SK-N-SH treated with all-trans-retinoic acid at 6 μM for 48 hours (cell line): ENCODE measurements around the gene ARHGEF11.

Experiments used
- ATAC-seq: fragments of 200-7000 bp; cut with Tn5 transposase; 3 replicates; pipeline ENCODE4 v1.9.1; 2020; ENCODE audit warnings: mild to moderate bottlenecking, moderate library complexity
- ARNTL ChIP-seq: fragments of 450-650 bp; formaldehyde crosslinking; IDR thresholded peaks from 2 replicates; pipeline ENCODE4 v1.5.0; 2020; ENCODE audit warnings: low read depth, mild to moderate bottlenecking, moderate library complexity, borderline replicate concordance
- BACH2 ChIP-seq: fragments of 250-450 bp; sonication (Bioruptor Pico); IDR thresholded peaks from 2 replicates; pipeline ENCODE4 v1.9.0; 2021; ENCODE audit warnings: mild to moderate bottlenecking, borderline replicate concordance
- CSDC2 ChIP-seq: fragments of 250-450 bp; sonication (Bioruptor Pico); IDR thresholded peaks from 2 replicates; pipeline ENCODE4 v1.5.0; 2020; ENCODE audit warnings: mild to moderate bottlenecking, moderate library complexity
- GLIS3 ChIP-seq: fragments of 250-450 bp; sonication (Bioruptor Pico); IDR thresholded peaks from 2 replicates; pipeline ENCODE4 v1.5.0; 2020; ENCODE audit warnings: mild to moderate bottlenecking, moderate library complexity
- ISL1 ChIP-seq: fragments of 250-450 bp; sonication (Bioruptor Pico); IDR thresholded peaks from 2 replicates; pipeline ENCODE4 v2.1.2; 2022; ENCODE audit warnings: mild to moderate bottlenecking, moderate library complexity
- OSR1 ChIP-seq: fragments of 250-450 bp; sonication (Bioruptor Pico); IDR thresholded peaks from 2 replicates; pipeline ENCODE4 v1.8.0; 2022; ENCODE audit warnings: moderate library complexity, mild to moderate bottlenecking, inconsistent platforms
- PATZ1 ChIP-seq: fragments of 250-450 bp; sonication (Bioruptor Pico); IDR thresholded peaks from 2 replicates; pipeline ENCODE4 v1.8.0; 2020; ENCODE audit warnings: mild to moderate bottlenecking, moderate library complexity, borderline replicate concordance
- PPARA ChIP-seq: fragments of 250-450 bp; sonication (Bioruptor Pico); IDR thresholded peaks from 2 replicates; pipeline ENCODE4 v1.5.0; 2020; ENCODE audit warnings: mild to moderate bottlenecking, borderline replicate concordance
- RARB ChIP-seq: fragments of 250-450 bp; sonication (Bioruptor Pico); IDR thresholded peaks from 2 replicates; pipeline ENCODE4 v1.8.0; 2021; ENCODE audit warnings: mild to moderate bottlenecking, moderate library complexity
- SNAI2 ChIP-seq: fragments of 250-450 bp; sonication (Bioruptor Pico); IDR thresholded peaks from 2 replicates; pipeline ENCODE4 v1.5.0; 2020; ENCODE audit warnings: mild to moderate bottlenecking, moderate library complexity
- TCF4 ChIP-seq: fragments of 250-450 bp; sonication (Bioruptor Pico); IDR thresholded peaks from 2 replicates; pipeline ENCODE4 v1.8.0; 2021; ENCODE audit warnings: mild to moderate bottlenecking, moderate library complexity, borderline replicate concordance
- TOX ChIP-seq: fragments of 250-450 bp; sonication (Bioruptor Pico); IDR thresholded peaks from 2 replicates; pipeline ENCODE4 v1.8.0; 2021; ENCODE audit warnings: mild to moderate bottlenecking, moderate library complexity, borderline replicate concordance
- TSHZ2 ChIP-seq: fragments of 250-450 bp; sonication (Bioruptor Pico); IDR thresholded peaks from 2 replicates; pipeline ENCODE4 v1.5.0; 2020; ENCODE audit warnings: mild to moderate bottlenecking, moderate library complexity
- ZC3H10 ChIP-seq: fragments of 250-450 bp; sonication (Bioruptor Pico); IDR thresholded peaks from 2 replicates; pipeline ENCODE4 v1.5.1; 2021; ENCODE audit warnings: mild to moderate bottlenecking, moderate library complexity
- ZFP3 ChIP-seq: fragments of 250-450 bp; sonication (Bioruptor Pico); IDR thresholded peaks from 2 replicates; pipeline ENCODE4 v1.5.0; 2020; ENCODE audit warnings: mild to moderate bottlenecking, moderate library complexity
- ZFP30 ChIP-seq: fragments of 450-650 bp; formaldehyde crosslinking; IDR thresholded peaks from 2 replicates; pipeline ENCODE4 v1.5.0; 2022; ENCODE audit warnings: mild to moderate bottlenecking, moderate library complexity
- ZNF8 ChIP-seq: fragments of 450-650 bp; formaldehyde crosslinking; IDR thresholded peaks from 2 replicates; pipeline ENCODE4 v1.5.0; 2020; ENCODE audit warnings: mild to moderate bottlenecking, moderate library complexity
- TF ChIP-seq, protein P1 (sequence below): fragments of 250-450 bp; sonication (Bioruptor Pico); IDR thresholded peaks from 2 replicates; pipeline ENCODE4 v1.5.1; 2020; ENCODE audit warnings: low read depth, mild to moderate bottlenecking, moderate library complexity
- TF ChIP-seq, protein P2 (sequence below): fragments of 250-450 bp; sonication (Bioruptor Pico); IDR thresholded peaks from 2 replicates; pipeline ENCODE4 v1.5.1; 2021; ENCODE audit warnings: mild to moderate bottlenecking, moderate library complexity
- TF ChIP-seq, protein P3 (sequence below): fragments of 250-450 bp; sonication (Bioruptor Pico); IDR thresholded peaks from 2 replicates; pipeline ENCODE4 v1.8.0; 2021; ENCODE audit warnings: low read depth, mild to moderate bottlenecking, moderate library complexity, borderline replicate concordance

ARHGEF11 gene

DNA sequence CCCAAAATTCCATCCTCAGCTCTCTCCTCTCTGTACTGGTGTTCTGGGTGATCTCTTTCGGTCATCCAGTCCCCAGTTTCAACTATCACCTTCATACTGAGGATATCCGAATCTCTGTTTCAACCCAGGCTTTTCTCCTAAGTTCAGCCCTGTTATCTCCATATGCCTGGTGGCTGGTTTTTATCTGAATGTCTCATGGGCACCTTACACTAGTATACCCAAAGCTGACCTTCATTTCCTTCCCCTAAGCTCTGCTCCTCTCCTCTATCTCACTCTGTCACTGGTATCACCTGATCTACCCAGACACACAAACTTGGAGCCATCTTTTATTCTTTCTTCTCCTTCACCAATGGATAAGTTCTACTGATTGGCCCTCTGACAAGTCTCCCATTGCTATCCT lies 72.1 kb downstream of the ARHGEF11 start (continued):
- TF ChIP-seq PATZ1 (no peak), TOX (no peak), TCF4 (CRISPR knock-in tag) (no peak)

DNA sequence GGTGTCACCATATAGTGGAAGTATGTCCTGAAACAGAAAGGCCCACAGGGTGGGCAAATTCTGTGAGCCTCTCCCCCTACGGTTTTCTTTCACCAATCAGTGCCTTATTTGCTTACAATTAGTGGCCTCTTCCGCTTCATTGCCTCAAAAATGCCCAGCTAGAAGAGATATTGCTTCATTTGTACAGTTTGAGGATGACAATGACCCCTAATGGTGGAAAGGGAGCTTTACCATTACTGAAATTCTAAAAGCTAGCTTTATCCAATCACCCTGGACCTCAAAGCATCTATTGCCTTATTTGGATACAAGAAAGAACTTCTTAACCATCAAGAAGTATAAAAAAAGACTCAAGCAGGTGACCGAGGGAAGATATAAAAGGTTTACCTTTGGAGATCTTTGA lies 75.5 kb downstream of the ARHGEF11 start:
- TF ChIP-seq SNAI2 (CRISPR knock-in tag) (no peak), RARB (CRISPR knock-in tag) (no peak), GLIS3 (no peak), ISL1 (CRISPR knock-in tag) (no peak), PPARA (CRISPR knock-in tag) (no peak), OSR1 (CRISPR knock-in tag) (no peak), ZC3H10 (no peak), BACH2 (no peak), TSHZ2 (CRISPR knock-in tag) (no peak)
- TF ChIP-seq, protein P1, sequence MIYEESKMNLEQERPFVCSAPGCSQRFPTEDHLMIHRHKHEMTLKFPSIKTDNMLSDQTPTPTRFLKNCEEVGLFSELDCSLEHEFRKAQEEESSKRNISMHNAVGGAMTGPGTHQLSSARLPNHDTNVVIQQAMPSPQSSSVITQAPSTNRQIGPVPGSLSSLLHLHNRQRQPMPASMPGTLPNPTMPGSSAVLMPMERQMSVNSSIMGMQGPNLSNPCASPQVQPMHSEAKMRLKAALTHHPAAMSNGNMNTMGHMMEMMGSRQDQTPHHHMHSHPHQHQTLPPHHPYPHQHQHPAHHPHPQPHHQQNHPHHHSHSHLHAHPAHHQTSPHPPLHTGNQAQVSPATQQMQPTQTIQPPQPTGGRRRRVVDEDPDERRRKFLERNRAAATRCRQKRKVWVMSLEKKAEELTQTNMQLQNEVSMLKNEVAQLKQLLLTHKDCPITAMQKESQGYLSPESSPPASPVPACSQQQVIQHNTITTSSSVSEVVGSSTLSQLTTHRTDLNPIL (CRISPR knock-in tag), result no peak
- TF ChIP-seq, protein P2, sequence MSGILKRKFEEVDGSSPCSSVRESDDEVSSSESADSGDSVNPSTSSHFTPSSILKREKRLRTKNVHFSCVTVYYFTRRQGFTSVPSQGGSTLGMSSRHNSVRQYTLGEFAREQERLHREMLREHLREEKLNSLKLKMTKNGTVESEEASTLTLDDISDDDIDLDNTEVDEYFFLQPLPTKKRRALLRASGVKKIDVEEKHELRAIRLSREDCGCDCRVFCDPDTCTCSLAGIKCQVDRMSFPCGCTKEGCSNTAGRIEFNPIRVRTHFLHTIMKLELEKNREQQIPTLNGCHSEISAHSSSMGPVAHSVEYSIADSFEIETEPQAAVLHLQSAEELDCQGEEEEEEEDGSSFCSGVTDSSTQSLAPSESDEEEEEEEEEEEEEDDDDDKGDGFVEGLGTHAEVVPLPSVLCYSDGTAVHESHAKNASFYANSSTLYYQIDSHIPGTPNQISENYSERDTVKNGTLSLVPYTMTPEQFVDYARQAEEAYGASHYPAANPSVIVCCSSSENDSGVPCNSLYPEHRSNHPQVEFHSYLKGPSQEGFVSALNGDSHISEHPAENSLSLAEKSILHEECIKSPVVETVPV (CRISPR knock-in tag), result no peak
- 0 out of 3 replicates have a peak, but pooled peaks have one; percentile 39 for ATAC-seq

DNA sequence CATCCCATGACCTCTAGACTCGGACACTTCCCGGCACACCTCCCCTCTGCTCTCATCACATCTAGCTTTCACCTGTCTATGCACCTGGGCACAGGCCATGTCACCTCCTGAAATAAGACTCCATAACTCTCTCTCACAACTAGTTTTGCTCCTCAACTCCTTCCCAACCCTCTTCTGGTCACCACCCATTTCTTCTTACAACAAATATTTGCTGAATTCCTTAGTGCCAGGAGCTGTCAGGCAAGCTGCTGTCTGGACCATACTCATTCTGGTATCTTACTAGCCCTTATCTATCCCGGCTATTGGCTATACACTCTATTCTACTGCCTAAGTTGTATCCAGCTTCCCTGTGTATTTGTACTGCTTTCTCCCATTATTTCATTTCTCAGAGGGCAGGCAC lies 76.0 kb downstream of the ARHGEF11 start:
- no peak for TF ChIP-seq TOX
- no peak for TF ChIP-seq ARNTL (CRISPR knock-in tag)
- no peak for TF ChIP-seq ZC3H10
- TF ChIP-seq CSDC2 (CRISPR knock-in tag), result no peak
- TF ChIP-seq TCF4 (CRISPR knock-in tag), result no peak
- TF ChIP-seq ZFP30 (CRISPR knock-in tag), result no peak
- no peak for TF ChIP-seq OSR1 (CRISPR knock-in tag)
- TF ChIP-seq PPARA (CRISPR knock-in tag), result no peak
- TF ChIP-seq ZFP3, result no peak
- no peak for TF ChIP-seq PATZ1
- TF ChIP-seq TSHZ2 (CRISPR knock-in tag), result no peak
- TF ChIP-seq, protein P3, sequence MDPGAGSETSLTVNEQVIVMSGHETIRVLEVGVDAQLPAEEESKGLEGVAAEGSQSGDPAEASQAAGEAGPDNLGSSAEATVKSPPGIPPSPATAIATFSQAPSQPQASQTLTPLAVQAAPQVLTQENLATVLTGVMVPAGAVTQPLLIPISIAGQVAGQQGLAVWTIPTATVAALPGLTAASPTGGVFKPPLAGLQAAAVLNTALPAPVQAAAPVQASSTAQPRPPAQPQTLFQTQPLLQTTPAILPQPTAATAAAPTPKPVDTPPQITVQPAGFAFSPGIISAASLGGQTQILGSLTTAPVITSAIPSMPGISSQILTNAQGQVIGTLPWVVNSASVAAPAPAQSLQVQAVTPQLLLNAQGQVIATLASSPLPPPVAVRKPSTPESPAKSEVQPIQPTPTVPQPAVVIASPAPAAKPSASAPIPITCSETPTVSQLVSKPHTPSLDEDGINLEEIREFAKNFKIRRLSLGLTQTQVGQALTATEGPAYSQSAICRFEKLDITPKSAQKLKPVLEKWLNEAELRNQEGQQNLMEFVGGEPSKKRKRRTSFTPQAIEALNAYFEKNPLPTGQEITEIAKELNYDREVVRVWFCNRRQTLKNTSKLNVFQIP (CRISPR knock-in tag), result no peak
- TF ChIP-seq ZNF8 (CRISPR knock-in tag), result no peak
- no peak for ATAC-seq
